Fibroblast of villous mesenchyme (primary cell): ENCODE results near the gene SCN5A. TPM values are rescaled to one million over a fixed set of nuclear protein-coding genes. Genes with fewer than 3 reads are reported as not detected.

Source experiments
- DNase-seq: peaks from one replicate; pipeline ENCODE4 v3.0.0-alpha.2; 2010; ENCODE audit warnings: low read depth
- H3K4me3 ChIP-seq: 2 replicates; pipeline ENCODE4 v1.5.1; 2011; ENCODE audit warnings: low read depth, mild to moderate bottlenecking, low read length
- CTCF ChIP-seq: IDR thresholded peaks from 2 replicates; pipeline ENCODE4 v1.5.1; 2012; ENCODE audit warnings: low read depth, mild to moderate bottlenecking, low read length; ENCODE audit not compliant: insufficient read depth
- total RNA-seq: library from RNA; depleted of rRNA; stranded (reverse); fragments of >200 nt; gene quantifications from 2 replicates; pipeline ENCODE4 v1.2.3, GENCODE V29; 2012

The SCN5A gene
- total RNA-seq, 1 donor: 0.43 TPM

- TF ChIP-seq CTCF: no peak
- DNase-seq: no peak
- no peak overlapping the region for H3K4me3 ChIP-seq
Measured at GRCh38 chr3:38611866-38612265, 37.6 kb downstream of the SCN5A start.

DNA sequence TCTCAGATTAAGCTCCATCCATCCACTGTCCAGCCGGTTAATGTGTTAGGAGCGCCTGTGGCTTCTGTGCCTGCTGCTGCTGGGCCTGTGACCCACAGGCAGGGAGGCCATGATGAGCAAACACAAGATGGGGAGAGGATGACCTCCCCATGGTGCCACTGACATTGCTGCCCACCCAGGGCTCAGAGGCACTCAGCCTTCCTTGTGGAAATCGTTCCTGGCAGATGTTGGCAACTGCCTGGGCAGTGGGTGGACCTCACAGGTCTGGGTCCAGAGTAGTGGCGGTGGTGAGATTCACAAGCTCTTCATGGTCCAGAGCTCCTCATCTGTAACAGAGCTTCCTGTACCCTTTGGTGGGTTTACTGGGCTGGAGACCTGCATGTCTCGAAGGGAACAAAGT, 38.6 kb downstream of the SCN5A start:
- no peak for TF ChIP-seq CTCF
- no peak for DNase-seq
- H3K4me3 ChIP-seq: no peak overlapping the region

DNA sequence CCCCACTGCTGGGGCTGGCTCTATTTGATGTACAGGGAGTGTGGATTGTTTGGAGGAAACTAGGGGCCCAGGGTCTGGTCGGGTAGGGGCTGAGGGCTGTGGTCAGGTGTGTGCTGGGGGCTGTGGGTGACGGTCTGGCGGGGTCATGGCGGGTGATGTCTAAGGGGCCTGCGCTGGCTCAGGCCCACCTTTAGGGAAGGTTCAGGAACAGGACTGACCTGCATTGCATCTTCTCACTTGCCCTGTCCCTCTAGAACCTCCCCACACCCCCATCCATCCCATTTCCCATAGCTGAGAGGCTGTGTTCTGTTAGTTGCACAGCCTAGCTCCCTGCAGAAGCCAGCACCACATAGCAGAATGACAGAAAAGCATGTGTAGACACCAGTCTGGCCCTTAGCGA, 39.1 kb downstream of the SCN5A start:
- no peak overlapping the region for H3K4me3 ChIP-seq
- DNase-seq: no peak
- TF ChIP-seq CTCF: no peak

- no peak for DNase-seq
- TF ChIP-seq CTCF: no peak
- no peak overlapping the region for H3K4me3 ChIP-seq
Measured at GRCh38 chr3:38609386-38610111, 39.9 kb downstream of the SCN5A start.

DNA sequence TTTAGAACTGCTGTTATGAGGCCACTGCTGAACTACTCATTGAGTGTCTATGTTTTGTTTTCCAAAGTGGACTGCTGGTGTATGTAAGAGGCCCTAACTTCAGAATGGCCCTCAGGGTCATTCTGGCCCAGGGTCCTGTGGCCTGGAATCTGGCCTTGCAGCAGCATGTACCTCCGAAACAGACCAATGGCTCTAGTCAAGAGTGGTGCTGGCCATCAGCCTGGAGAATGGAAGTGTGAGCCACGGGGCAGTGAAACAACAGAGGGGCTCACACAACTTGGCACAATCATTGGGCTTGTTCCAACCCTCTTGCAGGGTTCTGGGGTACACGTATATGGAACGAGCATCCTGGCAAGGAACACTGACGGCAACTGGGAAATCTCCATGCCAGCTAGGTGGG, 40.5 kb downstream of the SCN5A start:
- no peak for TF ChIP-seq CTCF
- no peak for DNase-seq

DNA sequence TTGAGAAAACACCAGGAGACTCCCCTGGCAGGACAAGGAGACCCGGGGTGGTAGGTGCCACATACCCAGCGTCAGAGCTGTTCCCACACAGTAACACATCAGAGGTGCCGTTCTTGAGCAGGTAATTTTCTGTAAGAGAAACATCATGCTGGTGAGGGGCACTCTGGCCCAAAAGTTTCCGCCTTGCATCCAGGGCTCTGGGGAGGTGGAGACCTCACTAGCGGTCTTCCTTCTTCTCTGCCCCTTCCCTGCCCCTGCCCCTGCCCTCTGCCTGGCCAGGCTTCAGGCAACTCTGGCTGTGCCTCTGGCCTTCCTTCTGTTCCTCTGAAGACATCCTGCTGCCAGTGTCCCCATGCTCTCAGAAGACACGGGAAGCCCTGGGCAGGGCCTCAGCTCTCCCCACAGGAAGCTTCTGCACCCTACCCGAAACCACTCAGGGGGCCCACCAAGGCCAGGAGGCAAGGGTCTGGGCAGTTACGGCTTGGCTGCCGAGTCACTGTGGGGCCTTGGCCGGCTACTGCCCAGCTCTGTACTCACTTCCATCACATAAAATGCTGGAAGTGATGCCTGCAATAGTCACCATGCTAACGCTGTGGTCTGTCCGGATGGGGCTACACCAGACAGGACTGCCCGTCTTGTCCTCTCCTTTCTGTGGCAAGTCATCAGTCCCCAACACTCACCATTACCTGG, 41.3 kb downstream of the SCN5A start:
- TF ChIP-seq CTCF: no peak
- no peak for DNase-seq
- no peak overlapping the region for H3K4me3 ChIP-seq

More for the DNA sequence above, 40.5 kb downstream of the SCN5A start:
- no peak overlapping the region for H3K4me3 ChIP-seq

DNA sequence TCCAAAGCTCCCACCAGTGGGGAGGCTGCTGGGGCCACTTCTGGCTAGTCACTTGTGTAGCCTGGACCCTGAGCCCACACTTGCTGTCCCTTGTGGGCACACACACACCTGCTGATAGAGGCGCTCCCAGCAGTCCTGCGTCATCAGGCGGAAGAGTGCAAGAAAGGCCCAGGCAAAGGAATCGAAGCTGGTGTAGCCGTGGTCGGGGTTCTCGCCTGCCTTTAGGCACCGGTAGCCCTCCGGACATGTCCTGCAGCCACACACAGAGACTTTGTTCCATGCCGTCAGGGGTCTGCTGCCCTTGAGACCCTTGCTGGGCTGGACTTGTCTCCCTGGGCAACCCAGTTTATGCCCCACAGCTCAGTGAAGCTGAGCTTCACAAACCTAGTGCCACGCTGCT, 42.9 kb downstream of the SCN5A start:
- no peak for DNase-seq
- no peak overlapping the region for H3K4me3 ChIP-seq
- TF ChIP-seq CTCF: no peak
